Globus pallidus (tissue), 1 donor: ENCODE results near the gene CDKN1B.
A peak's percentile ranks its signal among the peaks of the same experiment; 100 is the strongest.

Experiments
- DNase-seq: peaks from one replicate; pipeline ENCODE4 v3.0.0-alpha.2; 2015; ENCODE audit warnings: low spot score

The CDKN1B gene

GRCh38 chr12:12701457-12701856 lies 15.7 kb upstream of the CDKN1B start:
- no peak for DNase-seq

- peak; percentile 90 for DNase-seq
Measured at GRCh38 chr12:12704593-12705230, 12.5 kb upstream of the CDKN1B start.

GRCh38 chr12:12705838-12706520 lies 11.2 kb upstream of the CDKN1B start:
- DNase-seq, result no peak

- DNase-seq, result no peak
Measured at GRCh38 chr12:12713932-12714275, 3.3 kb upstream of the CDKN1B start.

GRCh38 chr12:12714276-12715021 lies 2.7 kb upstream of the CDKN1B start:
- DNase-seq, result peak; percentile 71

GRCh38 chr12:12715128-12715458 lies 2.1 kb upstream of the CDKN1B start:
- DNase-seq, result no peak

GRCh38 chr12:12715459-12716150 lies 1.6 kb upstream of the CDKN1B start:
- peak; percentile 53 for DNase-seq

DNA sequence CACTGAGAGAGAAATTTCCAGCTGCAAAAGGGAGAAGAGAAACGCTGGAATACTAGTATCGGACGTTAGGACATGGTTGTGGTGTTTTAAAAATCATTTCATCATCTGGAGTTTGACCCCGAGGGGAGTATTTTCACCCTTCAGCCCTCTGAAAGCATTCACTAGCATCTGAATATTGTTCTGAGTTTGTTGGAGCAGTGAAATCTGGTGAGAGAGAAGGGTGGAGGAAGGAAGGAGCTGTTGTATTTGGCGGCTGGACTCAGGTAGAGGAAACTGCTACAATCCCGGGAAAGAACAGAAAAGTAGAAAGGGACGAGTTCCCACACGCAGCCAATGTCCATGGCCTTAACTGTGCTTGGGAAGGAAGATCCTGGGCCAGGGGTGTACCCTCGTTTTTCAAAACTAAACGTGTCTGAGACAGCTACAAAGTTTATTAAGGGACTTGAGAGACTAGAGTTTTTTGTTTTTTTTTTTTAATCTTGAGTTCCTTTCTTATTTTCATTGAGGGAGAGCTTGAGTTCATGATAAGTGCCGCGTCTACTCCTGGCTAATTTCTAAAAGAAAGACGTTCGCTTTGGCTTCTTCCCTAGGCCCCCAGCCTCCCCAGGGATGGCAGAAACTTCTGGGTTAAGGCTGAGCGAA lies 896 bp upstream of the CDKN1B start:
- DNase-seq, result peak; percentile 69

- peak; percentile 45 for DNase-seq
Measured at GRCh38 chr12:12717586-12718380, 615 bp downstream of the CDKN1B start.

DNA sequence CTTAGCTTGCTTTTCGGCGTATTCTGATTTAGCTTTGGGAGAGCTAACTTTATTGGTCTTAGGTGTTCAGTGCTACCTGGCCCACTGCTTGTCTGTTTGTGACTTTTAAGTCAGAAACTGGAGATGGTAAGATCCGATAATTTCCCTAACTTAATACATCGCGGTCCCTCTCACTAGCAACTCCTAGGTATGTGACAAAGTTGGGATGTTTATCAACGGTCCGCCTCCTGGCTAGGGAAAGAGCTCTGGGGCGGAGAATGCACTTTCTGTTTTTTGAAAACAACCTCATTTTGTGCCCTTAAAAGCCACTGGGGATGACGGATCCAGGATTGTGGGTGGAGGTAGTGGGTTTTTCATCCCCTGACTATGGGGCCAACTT lies 1.2 kb downstream of the CDKN1B start:
- DNase-seq, result no peak

- DNase-seq, result no peak
Measured at GRCh38 chr12:12718853-12719252, 1.7 kb downstream of the CDKN1B start.

- no peak for DNase-seq
Measured at GRCh38 chr12:12719496-12719895, 2.3 kb downstream of the CDKN1B start.

- no peak for DNase-seq
Measured at GRCh38 chr12:12720052-12720451, 2.9 kb downstream of the CDKN1B start.

GRCh38 chr12:12720672-12721161 lies 3.5 kb downstream of the CDKN1B start:
- no peak for DNase-seq

GRCh38 chr12:12721176-12721751 lies 4.1 kb downstream of the CDKN1B start:
- no peak for DNase-seq

GRCh38 chr12:12721814-12722434 lies 4.8 kb downstream of the CDKN1B start:
- no peak for DNase-seq

DNA sequence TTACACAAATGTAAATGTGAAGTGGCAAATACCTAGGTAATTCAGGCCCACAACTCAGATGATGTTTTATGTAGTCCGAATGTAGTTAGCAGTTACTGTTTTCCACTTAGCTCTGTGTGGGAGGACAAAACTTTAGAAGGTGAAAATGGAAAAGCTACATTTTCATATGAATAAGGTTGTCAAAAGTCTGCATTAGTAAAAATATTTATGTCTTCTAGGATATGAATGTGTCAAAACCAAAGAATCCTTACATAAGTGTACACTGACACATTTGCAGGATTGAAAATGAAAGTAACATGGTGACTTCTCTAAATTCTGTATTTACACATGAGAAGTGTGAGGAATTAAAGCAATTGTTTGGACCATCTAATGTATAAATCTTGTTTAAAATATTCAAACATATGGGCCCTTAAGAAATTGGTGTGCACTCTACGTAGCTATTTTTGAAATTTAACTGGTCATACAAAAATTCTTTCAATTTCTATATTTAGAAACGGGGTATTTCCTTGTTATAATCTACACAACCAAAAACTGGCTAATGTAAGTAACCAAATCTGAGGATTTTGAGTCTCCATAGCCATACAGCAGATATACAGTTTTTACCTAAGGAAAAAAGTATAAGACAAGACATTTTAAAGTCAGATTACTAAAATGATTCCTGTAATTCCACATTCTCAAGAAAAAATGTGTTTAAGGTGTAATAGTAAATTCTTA lies 5.4 kb downstream of the CDKN1B start:
- DNase-seq, result peak; percentile 43

DNA sequence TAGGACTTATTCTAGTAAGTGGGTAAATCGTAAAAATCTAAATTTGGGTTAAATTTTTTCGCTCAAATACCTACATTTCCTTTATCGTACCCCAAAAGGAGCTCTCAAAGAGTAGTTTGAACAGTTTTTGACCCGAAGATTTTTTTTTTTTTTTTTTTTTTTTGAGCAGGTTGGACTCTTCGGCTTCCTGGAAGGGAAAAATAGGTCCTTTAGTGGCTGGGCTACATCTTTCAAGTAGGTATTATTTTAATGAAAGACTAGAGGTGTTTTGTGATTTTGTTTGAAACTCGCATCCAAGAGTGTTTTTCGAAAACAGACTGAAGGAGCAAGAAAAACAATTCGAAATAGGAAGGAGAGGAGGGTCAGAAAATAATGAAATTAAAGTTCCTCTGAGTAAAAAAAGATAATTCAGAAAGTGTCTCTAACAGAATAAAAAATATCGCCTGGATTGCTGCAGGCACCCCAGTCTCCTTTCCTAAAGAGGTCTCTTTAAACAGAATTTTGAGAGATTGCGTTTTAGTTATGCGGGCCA lies 6.0 kb downstream of the CDKN1B start:
- no peak for DNase-seq

- DNase-seq, result no peak
Measured at GRCh38 chr12:12723681-12724420, 6.7 kb downstream of the CDKN1B start.
